ENCODE data around the gene SMIM28.
"Not testable (repeated sequence)": the region's sequence is repeated elsewhere in the genome, so short reads cannot be mapped to it uniquely, and the experiment has no call there.

The SMIM28 gene

DNA sequence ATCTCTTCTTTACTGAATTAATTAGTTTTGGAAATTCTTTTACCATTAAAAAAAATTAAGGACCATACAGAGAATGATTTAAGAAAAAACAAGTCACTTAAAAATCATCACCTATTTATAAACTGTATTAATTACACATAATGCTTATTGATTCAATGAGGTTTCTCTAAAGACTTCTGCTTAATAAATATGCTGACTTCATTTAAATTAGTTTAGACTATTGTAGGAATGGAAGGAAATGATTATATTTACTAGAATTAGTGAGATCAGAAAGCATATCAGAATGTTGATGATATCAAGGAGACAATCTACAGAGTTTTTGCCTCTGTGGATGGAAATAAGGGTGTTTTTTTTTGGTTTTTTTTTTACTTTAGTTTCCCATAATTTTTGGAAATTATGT, 34.6 kb upstream of the SMIM28 start:
- Histone ChIP-seq H3K27me3 (replicated peaks; ENCODE audit: control insufficient read depth, insufficient read depth, low read length, poor library complexity, severe bottlenecking) (peaks cover 4% of the 10 kb centered on the region), H3K36me3 (ENCODE audit: control insufficient read depth, insufficient read depth, low read length) (no peaks in the 10 kb centered on the region), H3K4me1 (ENCODE audit: control insufficient read depth, insufficient read depth, low read length, poor library complexity, severe bottlenecking) (no peaks in the 10 kb centered on the region), H3K4me3 (ENCODE audit: insufficient read depth, low read depth, low read length, poor library complexity, severe bottlenecking) (no peak overlapping the region), H3K27ac (ENCODE audit: insufficient read depth, low read length, poor library complexity, severe bottlenecking) (no peak overlapping the region), H3K9me3 (ENCODE audit: control insufficient read depth, low read length) (no peaks in the 10 kb centered on the region)
- DNase-seq: no peak

DNA sequence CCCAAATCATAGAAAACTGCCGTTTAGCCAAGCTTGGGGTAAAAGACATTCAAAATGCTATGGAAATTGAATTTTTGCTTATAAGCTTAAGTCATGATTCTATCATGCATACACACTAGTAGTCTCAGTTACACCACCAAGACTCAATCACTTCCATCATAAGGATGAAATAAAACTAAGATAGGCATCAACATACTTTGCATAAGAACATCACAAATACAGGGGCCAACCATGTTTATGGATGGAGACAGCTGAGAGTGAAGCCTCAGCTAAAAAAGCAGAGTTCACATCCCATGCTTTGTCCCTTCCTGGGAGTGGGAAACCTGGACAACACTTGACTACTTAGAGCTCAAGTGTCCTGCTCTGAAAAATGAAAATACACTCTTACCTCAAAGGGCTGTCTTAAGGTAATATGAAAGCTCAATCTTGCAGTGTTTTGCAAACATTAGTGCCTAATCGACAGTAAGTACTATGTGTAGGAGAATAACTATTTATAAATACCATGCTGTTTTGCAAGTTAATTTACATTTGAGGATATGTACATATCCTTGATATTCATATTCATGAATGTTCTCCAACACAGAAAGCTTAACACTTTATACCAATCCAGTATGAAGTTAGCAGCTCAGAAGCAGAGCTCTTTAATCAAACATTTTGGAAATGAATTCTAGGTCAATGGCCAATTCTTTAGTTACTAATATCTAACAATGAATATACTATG, 32.0 kb upstream of the SMIM28 start:
- no peak for DNase-seq
- H3K27ac ChIP-seq (ENCODE audit: insufficient read depth, low read length, poor library complexity, severe bottlenecking): no peak overlapping the region
- H3K36me3 ChIP-seq (ENCODE audit: control insufficient read depth, insufficient read depth, low read length): no peaks in the 10 kb centered on the region
- H3K9me3 ChIP-seq (ENCODE audit: control insufficient read depth, low read length): no peaks in the 10 kb centered on the region
- H3K4me3 ChIP-seq (ENCODE audit: insufficient read depth, low read depth, low read length, poor library complexity, severe bottlenecking): no peak overlapping the region
- peaks cover 4% of the 10 kb centered on the region for H3K27me3 ChIP-seq (replicated peaks; ENCODE audit: control insufficient read depth, insufficient read depth, low read length, poor library complexity, severe bottlenecking)
- H3K4me1 ChIP-seq (ENCODE audit: control insufficient read depth, insufficient read depth, low read length, poor library complexity, severe bottlenecking): no peaks in the 10 kb centered on the region

DNA sequence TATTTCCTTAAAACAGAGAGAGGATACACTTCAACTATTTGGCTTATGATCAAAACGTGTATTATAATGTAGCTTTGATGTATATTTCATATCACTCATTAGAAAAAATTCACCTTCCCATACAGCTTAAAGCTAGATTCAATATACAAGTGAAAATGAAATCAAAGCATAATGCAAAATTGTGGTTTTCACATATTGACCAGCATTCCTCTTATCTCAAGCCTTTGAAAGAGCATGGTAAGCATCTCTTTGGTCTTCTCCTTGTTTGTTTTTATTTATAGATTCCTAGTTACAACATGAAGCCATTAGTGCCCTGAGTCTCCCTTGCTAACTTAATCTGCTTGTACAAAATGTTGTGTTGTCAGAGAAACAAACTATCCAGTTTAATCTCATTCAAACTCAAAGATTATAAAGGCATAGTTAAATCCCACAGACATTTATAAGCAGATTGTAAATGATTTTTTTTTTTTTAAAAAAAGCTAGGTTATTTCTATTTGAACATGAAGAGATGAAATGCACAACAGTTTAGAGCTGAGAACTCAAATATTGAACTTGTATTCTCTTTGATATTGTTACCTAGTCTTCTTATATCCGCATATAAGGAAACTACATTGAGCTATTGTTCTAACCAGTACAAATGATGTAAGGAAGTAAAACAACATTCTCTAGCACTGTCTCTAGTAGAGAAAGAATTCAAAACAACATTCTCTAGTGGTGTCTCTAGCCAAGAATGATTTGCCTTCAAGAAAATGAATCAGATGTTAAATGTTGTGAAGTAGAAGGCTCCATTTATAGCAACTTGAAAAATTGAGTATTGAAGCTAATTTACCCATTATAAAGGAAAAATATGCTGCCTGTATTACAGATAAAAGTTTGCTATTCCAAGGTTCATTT, 31.2 kb upstream of the SMIM28 start:
- H3K4me3 ChIP-seq (ENCODE audit: insufficient read depth, low read depth, low read length, poor library complexity, severe bottlenecking): no peak overlapping the region
- no peak for DNase-seq

DNA sequence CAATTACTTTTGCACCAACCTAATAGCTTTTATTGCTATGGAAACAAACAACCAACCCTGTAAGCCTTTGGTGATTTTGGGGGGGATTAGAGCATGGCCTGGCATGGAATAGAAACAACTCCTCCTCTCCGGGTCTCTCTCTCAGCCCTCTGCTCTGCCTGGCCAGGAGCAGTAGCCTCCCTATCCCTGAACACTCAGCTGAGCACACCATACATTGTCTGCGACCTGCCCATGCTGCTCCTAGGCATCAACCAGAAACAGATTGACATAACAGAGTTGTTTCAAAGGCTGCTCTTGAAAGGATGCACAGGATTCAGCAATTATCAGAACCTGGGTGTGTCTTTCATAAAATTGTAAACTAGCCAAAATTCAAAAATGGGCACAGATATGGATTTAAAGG, 29.8 kb upstream of the SMIM28 start:
- Histone ChIP-seq H3K9me3 (ENCODE audit: control insufficient read depth, low read length) (no peaks in the 10 kb centered on the region), H3K4me1 (ENCODE audit: control insufficient read depth, insufficient read depth, low read length, poor library complexity, severe bottlenecking) (no peaks in the 10 kb centered on the region), H3K4me3 (ENCODE audit: insufficient read depth, low read depth, low read length, poor library complexity, severe bottlenecking) (no peak overlapping the region), H3K27ac (ENCODE audit: insufficient read depth, low read length, poor library complexity, severe bottlenecking) (no peak overlapping the region), H3K27me3 (replicated peaks; ENCODE audit: control insufficient read depth, insufficient read depth, low read length, poor library complexity, severe bottlenecking) (peaks cover 4% of the 10 kb centered on the region), H3K36me3 (ENCODE audit: control insufficient read depth, insufficient read depth, low read length) (no peaks in the 10 kb centered on the region)
- DNase-seq: no peak

More for the DNA sequence above, 31.2 kb upstream of the SMIM28 start:
- Histone ChIP-seq H3K27me3 (replicated peaks; ENCODE audit: control insufficient read depth, insufficient read depth, low read length, poor library complexity, severe bottlenecking) (peaks cover 4% of the 10 kb centered on the region), H3K4me1 (ENCODE audit: control insufficient read depth, insufficient read depth, low read length, poor library complexity, severe bottlenecking) (no peaks in the 10 kb centered on the region), H3K9me3 (ENCODE audit: control insufficient read depth, low read length) (no peaks in the 10 kb centered on the region), H3K36me3 (ENCODE audit: control insufficient read depth, insufficient read depth, low read length) (no peaks in the 10 kb centered on the region), H3K27ac (ENCODE audit: insufficient read depth, low read length, poor library complexity, severe bottlenecking) (no peak overlapping the region)

DNA sequence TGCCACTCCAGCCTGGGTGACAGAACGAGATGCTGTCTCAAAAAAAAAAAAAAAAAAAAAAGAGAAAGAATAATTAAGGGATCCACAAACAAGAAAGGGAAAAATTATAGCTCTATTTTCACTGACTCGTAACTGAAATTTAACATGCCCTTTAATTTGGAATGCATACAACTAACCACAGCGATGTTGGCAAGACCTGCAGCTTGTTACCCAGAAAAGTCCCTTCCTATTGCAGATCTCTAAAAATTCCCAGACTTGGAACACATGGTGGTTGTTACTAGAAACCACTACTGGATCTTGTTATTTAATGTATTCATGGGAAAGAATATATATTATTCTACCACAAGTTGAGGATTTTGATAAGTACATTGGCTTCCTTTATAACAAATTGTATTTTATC, 27.8 kb upstream of the SMIM28 start:
- no peak overlapping the region for H3K27ac ChIP-seq (ENCODE audit: insufficient read depth, low read length, poor library complexity, severe bottlenecking)
- H3K9me3 ChIP-seq (ENCODE audit: control insufficient read depth, low read length): no peaks in the 10 kb centered on the region
- DNase-seq: no peak
- H3K4me3 ChIP-seq (ENCODE audit: insufficient read depth, low read depth, low read length, poor library complexity, severe bottlenecking): no peak overlapping the region
- no peaks in the 10 kb centered on the region for H3K36me3 ChIP-seq (ENCODE audit: control insufficient read depth, insufficient read depth, low read length)
- peaks cover 4% of the 10 kb centered on the region for H3K27me3 ChIP-seq (replicated peaks; ENCODE audit: control insufficient read depth, insufficient read depth, low read length, poor library complexity, severe bottlenecking)
- H3K4me1 ChIP-seq (ENCODE audit: control insufficient read depth, insufficient read depth, low read length, poor library complexity, severe bottlenecking): no peaks in the 10 kb centered on the region

GRCh38 chr6:138357928-138358327, 19.8 kb upstream of the SMIM28 start:
- no peak overlapping the region for H3K27ac ChIP-seq (ENCODE audit: insufficient read depth, low read length, poor library complexity, severe bottlenecking)
- no peak for DNase-seq
- no peaks in the 10 kb centered on the region for H3K4me1 ChIP-seq (ENCODE audit: control insufficient read depth, insufficient read depth, low read length, poor library complexity, severe bottlenecking)

GRCh38 chr6:138368684-138369083, 9.0 kb upstream of the SMIM28 start:
- not testable (repeated sequence) for H3K9me3 ChIP-seq (ENCODE audit: control insufficient read depth, low read length); H3K4me3 ChIP-seq (ENCODE audit: insufficient read depth, low read depth, low read length, poor library complexity, severe bottlenecking); H3K27ac ChIP-seq (ENCODE audit: insufficient read depth, low read length, poor library complexity, severe bottlenecking); DNase-seq; H3K36me3 ChIP-seq (ENCODE audit: control insufficient read depth, insufficient read depth, low read length); H3K27me3 ChIP-seq (replicated peaks; ENCODE audit: control insufficient read depth, insufficient read depth, low read length, poor library complexity, severe bottlenecking); H3K4me1 ChIP-seq (ENCODE audit: control insufficient read depth, insufficient read depth, low read length, poor library complexity, severe bottlenecking)

More at GRCh38 chr6:138357928-138358327, 19.8 kb upstream of the SMIM28 start:
- no peaks in the 10 kb centered on the region for H3K27me3 ChIP-seq (replicated peaks; ENCODE audit: control insufficient read depth, insufficient read depth, low read length, poor library complexity, severe bottlenecking)
- H3K9me3 ChIP-seq (ENCODE audit: control insufficient read depth, low read length): no peaks in the 10 kb centered on the region
- no peak overlapping the region for H3K4me3 ChIP-seq (ENCODE audit: insufficient read depth, low read depth, low read length, poor library complexity, severe bottlenecking)
- H3K36me3 ChIP-seq (ENCODE audit: control insufficient read depth, insufficient read depth, low read length): no peaks in the 10 kb centered on the region

- H3K4me3 ChIP-seq (ENCODE audit: insufficient read depth, low read depth, low read length, poor library complexity, severe bottlenecking): no peak overlapping the region
- H3K9me3 ChIP-seq (ENCODE audit: control insufficient read depth, low read length): no peaks in the 10 kb centered on the region
- H3K27me3 ChIP-seq (replicated peaks; ENCODE audit: control insufficient read depth, insufficient read depth, low read length, poor library complexity, severe bottlenecking): no peaks in the 10 kb centered on the region
- H3K4me1 ChIP-seq (ENCODE audit: control insufficient read depth, insufficient read depth, low read length, poor library complexity, severe bottlenecking): no peaks in the 10 kb centered on the region
- DNase-seq: no peak
- H3K27ac ChIP-seq (ENCODE audit: insufficient read depth, low read length, poor library complexity, severe bottlenecking): no peak overlapping the region
- H3K36me3 ChIP-seq (ENCODE audit: control insufficient read depth, insufficient read depth, low read length): no peaks in the 10 kb centered on the region
Measured at GRCh38 chr6:138370631-138371451, 6.9 kb upstream of the SMIM28 start.

DNA sequence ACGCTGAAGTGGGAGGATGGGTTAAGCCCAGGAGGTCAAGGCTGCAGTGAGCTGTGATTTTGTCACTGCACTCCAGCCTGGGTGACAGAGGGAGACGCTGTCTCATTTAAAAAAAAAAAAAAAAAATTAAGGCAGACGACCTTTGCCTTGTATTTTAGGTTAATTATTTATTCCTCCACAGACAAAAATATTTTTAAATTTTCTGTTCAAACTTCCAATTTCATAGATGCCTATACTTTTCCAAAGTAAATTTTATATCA, 6.3 kb upstream of the SMIM28 start:
- Histone ChIP-seq H3K9me3 (ENCODE audit: control insufficient read depth, low read length) (no peaks in the 10 kb centered on the region), H3K27me3 (replicated peaks; ENCODE audit: control insufficient read depth, insufficient read depth, low read length, poor library complexity, severe bottlenecking) (no peaks in the 10 kb centered on the region), H3K4me1 (ENCODE audit: control insufficient read depth, insufficient read depth, low read length, poor library complexity, severe bottlenecking) (no peaks in the 10 kb centered on the region), H3K4me3 (ENCODE audit: insufficient read depth, low read depth, low read length, poor library complexity, severe bottlenecking) (no peak overlapping the region), H3K27ac (ENCODE audit: insufficient read depth, low read length, poor library complexity, severe bottlenecking) (no peak overlapping the region), H3K36me3 (ENCODE audit: control insufficient read depth, insufficient read depth, low read length) (no peaks in the 10 kb centered on the region)
- no peak for DNase-seq

DNA sequence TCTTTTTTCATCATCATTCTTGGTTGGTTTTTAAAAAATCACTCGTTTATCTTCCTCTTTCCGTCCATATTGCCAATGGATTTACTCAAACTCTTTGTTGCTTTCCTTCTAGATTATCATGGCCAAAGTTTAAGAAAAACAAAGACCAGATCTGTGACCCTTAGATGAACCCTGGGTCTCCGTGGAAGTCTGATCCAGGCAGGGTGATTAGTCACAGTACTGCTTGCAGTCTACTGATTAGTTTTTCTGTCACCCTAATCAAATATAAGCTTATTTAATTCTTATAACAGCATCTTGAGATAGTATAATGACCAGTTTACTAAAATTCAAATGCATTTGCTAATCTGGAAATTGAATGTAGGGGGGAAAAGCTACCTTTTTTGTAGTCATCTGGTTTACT, 6.0 kb upstream of the SMIM28 start:
- Histone ChIP-seq H3K27ac (ENCODE audit: insufficient read depth, low read length, poor library complexity, severe bottlenecking) (no peak overlapping the region), H3K4me1 (ENCODE audit: control insufficient read depth, insufficient read depth, low read length, poor library complexity, severe bottlenecking) (no peaks in the 10 kb centered on the region), H3K9me3 (ENCODE audit: control insufficient read depth, low read length) (no peaks in the 10 kb centered on the region), H3K4me3 (ENCODE audit: insufficient read depth, low read depth, low read length, poor library complexity, severe bottlenecking) (no peak overlapping the region), H3K27me3 (replicated peaks; ENCODE audit: control insufficient read depth, insufficient read depth, low read length, poor library complexity, severe bottlenecking) (no peaks in the 10 kb centered on the region), H3K36me3 (ENCODE audit: control insufficient read depth, insufficient read depth, low read length) (no peaks in the 10 kb centered on the region)
- no peak for DNase-seq
